ENCODE measurements around the gene MEPCE. TPM values are rescaled to one million over a fixed set of nuclear protein-coding genes. Genes with fewer than 3 reads are reported as not detected.

The MEPCE gene
- total and polyA plus RNA-seq, 10 of the 15 experiments (the other 5 are each of a cell fraction or from before 2014, with no cell fraction given): 8.2 to 48.0 (median 22.1) TPM

DNA sequence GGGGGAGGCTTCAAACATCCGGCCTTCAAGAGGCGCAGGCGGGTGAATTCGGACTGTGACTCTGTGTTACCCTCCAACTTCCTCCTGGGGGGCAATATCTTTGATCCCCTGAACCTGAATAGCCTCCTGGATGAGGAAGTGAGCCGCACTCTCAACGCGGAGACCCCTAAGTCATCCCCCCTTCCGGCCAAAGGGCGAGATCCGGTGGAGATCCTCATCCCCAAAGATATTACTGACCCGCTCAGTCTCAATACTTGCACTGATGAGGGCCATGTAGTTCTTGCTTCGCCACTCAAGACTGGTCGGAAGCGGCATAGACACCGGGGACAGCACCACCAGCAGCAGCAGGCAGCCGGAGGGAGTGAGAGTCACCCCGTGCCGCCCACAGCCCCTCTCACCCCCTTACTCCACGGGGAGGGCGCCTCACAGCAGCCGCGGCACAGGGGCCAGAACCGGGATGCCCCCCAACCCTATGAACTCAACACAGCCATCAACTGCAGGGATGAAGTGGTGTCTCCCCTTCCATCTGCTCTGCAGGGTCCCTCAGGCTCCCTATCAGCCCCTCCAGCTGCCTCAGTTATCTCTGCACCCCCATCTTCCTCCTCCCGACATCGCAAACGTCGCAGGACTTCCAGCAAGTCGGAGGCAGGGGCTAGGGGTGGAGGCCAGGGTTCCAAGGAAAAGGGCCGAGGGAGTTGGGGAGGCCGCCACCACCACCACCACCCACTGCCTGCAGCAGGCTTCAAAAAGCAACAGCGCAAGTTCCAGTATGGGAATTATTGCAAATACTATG is 1.1 kb downstream of the MEPCE start (continued):
- TF ChIP-seq, protein P1, sequence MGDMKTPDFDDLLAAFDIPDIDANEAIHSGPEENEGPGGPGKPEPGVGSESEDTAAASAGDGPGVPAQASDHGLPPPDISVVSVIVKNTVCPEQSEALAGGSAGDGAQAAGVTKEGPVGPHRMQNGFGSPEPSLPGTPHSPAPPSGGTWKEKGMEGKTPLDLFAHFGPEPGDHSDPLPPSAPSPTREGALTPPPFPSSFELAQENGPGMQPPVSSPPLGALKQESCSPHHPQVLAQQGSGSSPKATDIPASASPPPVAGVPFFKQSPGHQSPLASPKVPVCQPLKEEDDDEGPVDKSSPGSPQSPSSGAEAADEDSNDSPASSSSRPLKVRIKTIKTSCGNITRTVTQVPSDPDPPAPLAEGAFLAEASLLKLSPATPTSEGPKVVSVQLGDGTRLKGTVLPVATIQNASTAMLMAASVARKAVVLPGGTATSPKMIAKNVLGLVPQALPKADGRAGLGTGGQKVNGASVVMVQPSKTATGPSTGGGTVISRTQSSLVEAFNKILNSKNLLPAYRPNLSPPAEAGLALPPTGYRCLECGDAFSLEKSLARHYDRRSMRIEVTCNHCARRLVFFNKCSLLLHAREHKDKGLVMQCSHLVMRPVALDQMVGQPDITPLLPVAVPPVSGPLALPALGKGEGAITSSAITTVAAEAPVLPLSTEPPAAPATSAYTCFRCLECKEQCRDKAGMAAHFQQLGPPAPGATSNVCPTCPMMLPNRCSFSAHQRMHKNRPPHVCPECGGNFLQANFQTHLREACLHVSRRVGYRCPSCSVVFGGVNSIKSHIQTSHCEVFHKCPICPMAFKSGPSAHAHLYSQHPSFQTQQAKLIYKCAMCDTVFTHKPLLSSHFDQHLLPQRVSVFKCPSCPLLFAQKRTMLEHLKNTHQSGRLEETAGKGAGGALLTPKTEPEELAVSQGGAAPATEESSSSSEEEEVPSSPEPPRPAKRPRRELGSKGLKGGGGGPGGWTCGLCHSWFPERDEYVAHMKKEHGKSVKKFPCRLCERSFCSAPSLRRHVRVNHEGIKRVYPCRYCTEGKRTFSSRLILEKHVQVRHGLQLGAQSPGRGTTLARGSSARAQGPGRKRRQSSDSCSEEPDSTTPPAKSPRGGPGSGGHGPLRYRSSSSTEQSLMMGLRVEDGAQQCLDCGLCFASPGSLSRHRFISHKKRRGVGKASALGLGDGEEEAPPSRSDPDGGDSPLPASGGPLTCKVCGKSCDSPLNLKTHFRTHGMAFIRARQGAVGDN (IDR thresholded peaks at IDR 0.05): no peak
- peak; percentile 6; the same call in 1 of the 2 replicates for TF ChIP-seq SIN3A (IDR thresholded peaks at IDR 0.05; ENCODE audit: low read depth, low read length)
- peak; percentile 56; the same call in 1 of the 2 replicates for TF ChIP-seq SPI1 (IDR thresholded peaks at IDR 0.05; ENCODE audit: borderline replicate concordance, insufficient read depth, low read depth, low read length)
- TF ChIP-seq HDAC2 (IDR thresholded peaks at IDR 0.05): no peak
- no peak for TF ChIP-seq ATF7 (IDR thresholded peaks at IDR 0.05; ENCODE audit: low read depth)

DNA sequence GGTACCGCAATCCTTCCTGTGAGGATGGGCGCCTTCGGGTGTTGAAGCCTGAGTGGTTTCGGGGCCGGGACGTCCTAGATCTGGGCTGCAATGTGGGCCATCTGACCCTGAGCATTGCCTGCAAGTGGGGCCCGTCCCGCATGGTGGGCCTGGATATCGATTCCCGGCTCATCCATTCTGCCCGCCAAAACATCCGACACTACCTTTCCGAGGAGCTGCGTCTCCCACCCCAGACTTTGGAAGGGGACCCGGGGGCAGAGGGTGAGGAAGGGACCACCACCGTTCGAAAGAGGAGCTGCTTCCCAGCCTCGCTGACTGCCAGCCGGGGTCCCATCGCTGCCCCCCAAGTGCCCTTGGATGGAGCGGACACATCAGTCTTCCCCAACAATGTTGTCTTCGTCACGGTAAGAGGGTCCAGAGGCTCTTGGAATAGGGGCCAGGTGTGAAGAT is 1.7 kb downstream of the MEPCE start:
- Histone ChIP-seq H3K27ac (ENCODE audit: control insufficient read depth, insufficient read depth) (peak overlapping the region; percentile 99; the same call in 1 of the 2 replicates), H4K20me1 (ENCODE audit: control insufficient read depth, insufficient read depth) (no peaks in the 10 kb centered on the region), H2AFZ (ENCODE audit: control insufficient read depth, low read depth, low read length) (no peak overlapping the region), H3K79me2 (ENCODE audit: control insufficient read depth, insufficient read depth, low read length) (peaks cover 55% of the 10 kb centered on the region), H3K4me3 (peak overlapping the region; percentile 74; the same call in 1 of the 2 replicates), H3K9ac (ENCODE audit: control insufficient read depth, insufficient read depth, low read length) (peak overlapping the region; percentile 98), H3K4me1 (ENCODE audit: control insufficient read depth, insufficient read depth, low read length) (peaks cover 30% of the 10 kb centered on the region), H3K27me3 (replicated peaks in 1 of 2; ENCODE audit: control insufficient read depth in 2 of 2, insufficient read depth in 2 of 2, low read length in 1 of 2) (no peaks in the 10 kb centered on the region), H3K9me3 (replicated peaks; ENCODE audit: control insufficient read depth, insufficient read depth, low read length) (no peaks in the 10 kb centered on the region), H3K4me2 (ENCODE audit: control insufficient read depth, insufficient read depth) (peak overlapping the region; percentile 97), H3K36me3 (ENCODE audit: control insufficient read depth in 2 of 2, insufficient read depth in 2 of 2, low read length in 1 of 2) (peaks cover 5 to 16% of the 10 kb centered on the region in 2 experiments; a peak in 3 of 4 replicates)
- ATAC-seq (no peak), DNase-seq (ENCODE audit: low read depth, low spot score) (no peak), FAIRE-seq (no peak)
- SMC1A ChIA-PET (ENCODE audit: uncharacterized antibody, unreplicated experiment): interaction anchor here (1.0 kb wide), 1 partner anchor 13 kb away, joined by 3 read pairs; no protein-coding TSS in a partner anchor
- RAD21 ChIA-PET (ENCODE audit: unreplicated experiment): no interaction called here
- WGBS (ENCODE audit: insufficient coverage, insufficient replicate concordance, low lambda C conversion rate, missing lambda C conversion rate): 98% methylated on average over 23 of the region's 23 CpGs
- POLR2A ChIA-PET: no interaction called here
- BruUV-seq (replicated peaks): no TSS peak
- intact Hi-C loops (cut with micrococcal nuclease; ENCODE audit: unreplicated experiment) (no loop called here), in situ Hi-C loops (cut with MboI) (no loop called here)
- CTCF ChIA-PET: interaction anchor here (1.0 kb wide), 1 partner anchor 24 kb away, joined by 3 read pairs; no protein-coding TSS in a partner anchor
- TF ChIP-seq NR2C1 (IDR thresholded peaks at IDR 0.05) (no peak), SIN3A (IDR thresholded peaks at IDR 0.05; ENCODE audit: low read depth, low read length) (no peak), NR2C2 (IDR thresholded peaks at IDR 0.05; ENCODE audit: borderline replicate concordance, control insufficient read depth, insufficient read length, low read depth) (no peak), BACH1 (IDR thresholded peaks at IDR 0.05; ENCODE audit: borderline replicate concordance) (no peak), IKZF1 (conservative IDR thresholded peaks at IDR 0.05) (no peak), CHD4 (IDR thresholded peaks at IDR 0.05) (no peak)
- TF ChIP-seq, protein P2, sequence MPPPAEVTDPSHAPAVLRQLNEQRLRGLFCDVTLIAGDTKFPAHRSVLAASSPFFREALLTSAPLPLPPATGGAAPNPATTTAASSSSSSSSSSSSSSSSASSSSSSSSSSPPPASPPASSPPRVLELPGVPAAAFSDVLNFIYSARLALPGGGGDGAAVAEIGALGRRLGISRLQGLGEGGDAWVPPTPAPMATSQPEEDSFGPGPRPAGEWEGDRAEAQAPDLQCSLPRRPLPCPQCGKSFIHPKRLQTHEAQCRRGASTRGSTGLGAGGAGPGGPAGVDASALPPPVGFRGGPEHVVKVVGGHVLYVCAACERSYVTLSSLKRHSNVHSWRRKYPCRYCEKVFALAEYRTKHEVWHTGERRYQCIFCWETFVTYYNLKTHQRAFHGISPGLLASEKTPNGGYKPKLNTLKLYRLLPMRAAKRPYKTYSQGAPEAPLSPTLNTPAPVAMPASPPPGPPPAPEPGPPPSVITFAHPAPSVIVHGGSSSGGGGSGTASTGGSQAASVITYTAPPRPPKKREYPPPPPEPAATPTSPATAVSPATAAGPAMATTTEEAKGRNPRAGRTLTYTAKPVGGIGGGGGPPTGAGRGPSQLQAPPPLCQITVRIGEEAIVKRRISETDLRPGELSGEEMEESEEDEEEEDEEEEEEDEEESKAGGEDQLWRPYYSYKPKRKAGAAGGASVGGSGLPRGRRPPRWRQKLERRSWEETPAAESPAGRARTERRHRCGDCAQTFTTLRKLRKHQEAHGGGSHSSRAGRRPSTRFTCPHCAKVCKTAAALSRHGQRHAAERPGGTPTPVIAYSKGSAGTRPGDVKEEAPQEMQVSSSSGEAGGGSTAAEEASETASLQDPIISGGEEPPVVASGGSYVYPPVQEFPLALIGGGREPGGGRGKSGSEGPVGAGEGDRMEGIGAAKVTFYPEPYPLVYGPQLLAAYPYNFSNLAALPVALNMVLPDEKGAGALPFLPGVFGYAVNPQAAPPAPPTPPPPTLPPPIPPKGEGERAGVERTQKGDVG (CRISPR knock-in tag; IDR thresholded peaks at IDR 0.05): no peak
- TF ChIP-seq, protein P3, sequence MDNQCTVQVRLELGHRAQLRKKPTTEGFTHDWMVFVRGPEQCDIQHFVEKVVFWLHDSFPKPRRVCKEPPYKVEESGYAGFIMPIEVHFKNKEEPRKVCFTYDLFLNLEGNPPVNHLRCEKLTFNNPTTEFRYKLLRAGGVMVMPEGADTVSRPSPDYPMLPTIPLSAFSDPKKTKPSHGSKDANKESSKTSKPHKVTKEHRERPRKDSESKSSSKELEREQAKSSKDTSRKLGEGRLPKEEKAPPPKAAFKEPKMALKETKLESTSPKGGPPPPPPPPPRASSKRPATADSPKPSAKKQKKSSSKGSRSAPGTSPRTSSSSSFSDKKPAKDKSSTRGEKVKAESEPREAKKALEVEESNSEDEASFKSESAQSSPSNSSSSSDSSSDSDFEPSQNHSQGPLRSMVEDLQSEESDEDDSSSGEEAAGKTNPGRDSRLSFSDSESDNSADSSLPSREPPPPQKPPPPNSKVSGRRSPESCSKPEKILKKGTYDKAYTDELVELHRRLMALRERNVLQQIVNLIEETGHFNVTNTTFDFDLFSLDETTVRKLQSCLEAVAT (IDR thresholded peaks at IDR 0.05): peak; percentile 24; the same call in 1 of the 2 replicates

All from GM12878 (cell line).